H1 (cell line): Measurements from ENCODE around the gene IRF3.

Experiments
- BCL11A ChIP-seq, 2 experiments: IDR thresholded peaks; one replicate each; pipeline ENCODE4 v1.6.1; 2011; ENCODE audit warnings: low read depth in 2 of 2, low read length in 2 of 2, mild to moderate bottlenecking in 2 of 2
- CTCF ChIP-seq, 3 experiments: IDR thresholded peaks; 1 replicate in 2 of 3; 2 replicates in 1 of 3; pipeline versions ENCODE4 v1.5.1 to v1.6.1; 2011; ENCODE audit warnings: low read length in 3 of 3, mild to moderate bottlenecking in 3 of 3, inconsistent platforms in 2 of 3, low read depth in 1 of 3, moderate library complexity in 1 of 3; ENCODE audit not compliant: insufficient read depth in 1 of 3; ENCODE audit errors: control extremely low read depth in 1 of 3
- EZH2 ChIP-seq: fragments of 200-600 bp; sonication (generic); IDR thresholded peaks from 2 replicates; pipeline ENCODE4 v1.7.1; 2012; ENCODE audit warnings: low read depth, mild to moderate bottlenecking, moderate library complexity, low read length, inconsistent platforms; ENCODE audit not compliant: severe bottlenecking
- KDM5A ChIP-seq: fragments of 200-600 bp; IDR thresholded peaks from 2 replicates; pipeline ENCODE4 v1.7.1; 2012; ENCODE audit warnings: mild to moderate bottlenecking, low read length, inconsistent platforms, mixed read lengths
- MAFK ChIP-seq: IDR thresholded peaks from 2 replicates; pipeline ENCODE4 v1.6.1; 2012; ENCODE audit warnings: low read depth, mild to moderate bottlenecking, improper control_type of control experiment, low read length
- MAX ChIP-seq: IDR thresholded peaks from 2 replicates; pipeline ENCODE4 v1.6.1; 2012; ENCODE audit warnings: inconsistent platforms
- RFX5 ChIP-seq: IDR thresholded peaks from 2 replicates; pipeline ENCODE4 v1.6.1; 2011; ENCODE audit warnings: low read depth, low read length, improper control_type of control experiment, borderline replicate concordance
- SP1 ChIP-seq: IDR thresholded peaks from 2 replicates; pipeline ENCODE4 v1.6.1; 2011; ENCODE audit warnings: low read depth, low read length
- YY1 ChIP-seq: IDR thresholded peaks from 2 replicates; pipeline ENCODE4 v1.6.1; 2011; ENCODE audit warnings: low read depth, mild to moderate bottlenecking, low read length
- ZNF274 ChIP-seq: IDR thresholded peaks from 2 replicates; pipeline ENCODE4 v1.7.0; 2012; ENCODE audit warnings: low read length, borderline replicate concordance; ENCODE audit errors: extremely low read depth

GRCh38 chr19:49700563-49700962 is 34.9 kb upstream of the IRF3 start:
- no peak for TF ChIP-seq CTCF (IDR thresholded peaks at IDR 0.05; ENCODE audit: control extremely low read depth in 1 of 3, insufficient read depth in 1 of 3, low read depth in 1 of 3, low read length in 3 of 3)
- no peak for TF ChIP-seq ZNF274
- TF ChIP-seq KDM5A, result no peak
- no peak for TF ChIP-seq SP1
- TF ChIP-seq MAX, result no peak
- no peak for TF ChIP-seq YY1
- TF ChIP-seq MAFK, result no peak
- TF ChIP-seq RFX5, result no peak
- TF ChIP-seq EZH2, result no peak
- TF ChIP-seq BCL11A (IDR thresholded peaks at IDR 0.05; ENCODE audit: low read depth in 2 of 2, low read length in 2 of 2), result no peak
